ENCODE measurements around the gene KRT13. TPM values are rescaled to one million over a fixed set of nuclear protein-coding genes. Genes with fewer than 3 reads are reported as not detected.

KRT13 gene
- total RNA-seq, 2 donors from 2014 or later, result not detected

- no peak overlapping the region for H3K4me3 Mint-ChIP-seq
- no peak overlapping the region for H3K27ac Mint-ChIP-seq
- DNase-seq (no peak), ATAC-seq (no peak)
- no peaks in the 10 kb centered on the region for H3K36me3 Mint-ChIP-seq (ENCODE audit: low read depth)
- H3K27me3 Mint-ChIP-seq, result peaks cover 5% of the 10 kb centered on the region
- H3K9me3 ChIP-seq (ENCODE audit: control insufficient read depth, low read length, poor library complexity, severe bottlenecking), result no peaks in the 10 kb centered on the region
- H3K4me1 Mint-ChIP-seq, result peaks cover 3% of the 10 kb centered on the region
These were observed 52.3 kb downstream of the KRT13 start for GRCh38 chr17:41453066-41453465.

- H3K27ac Mint-ChIP-seq, result no peak overlapping the region
- no peaks in the 10 kb centered on the region for H3K9me3 ChIP-seq (ENCODE audit: control insufficient read depth, low read length, poor library complexity, severe bottlenecking)
- no peak for DNase-seq
- H3K4me3 Mint-ChIP-seq, result no peak overlapping the region
- H3K36me3 Mint-ChIP-seq (ENCODE audit: low read depth), result no peaks in the 10 kb centered on the region
- peaks cover 5% of the 10 kb centered on the region for H3K27me3 Mint-ChIP-seq
- no peak for ATAC-seq
- H3K4me1 Mint-ChIP-seq, result peaks cover 3% of the 10 kb centered on the region
These were observed 53.1 kb downstream of the KRT13 start for GRCh38 chr17:41452281-41452680.

- DNase-seq (no peak), ATAC-seq (no peak)
- no peaks in the 10 kb centered on the region for H3K9me3 ChIP-seq (ENCODE audit: control insufficient read depth, low read length, poor library complexity, severe bottlenecking)
- peaks cover 3% of the 10 kb centered on the region for H3K4me1 Mint-ChIP-seq
- H3K4me3 Mint-ChIP-seq, result no peak overlapping the region
- no peak overlapping the region for H3K27ac Mint-ChIP-seq
- H3K27me3 Mint-ChIP-seq, result peaks cover 11% of the 10 kb centered on the region
- H3K36me3 Mint-ChIP-seq (ENCODE audit: low read depth), result no peaks in the 10 kb centered on the region
These were observed 54.2 kb downstream of the KRT13 start for GRCh38 chr17:41451154-41451728.

Other genes with a start within 250 kb of the KRT13 start
- gene KRTAP9-6, start 240.2 kb downstream of the KRT13 start, total RNA-seq, result not detected
- not detected for gene KRTAP9-7, start 229.9 kb downstream of the KRT13 start, total RNA-seq
- gene KRTAP29-1, start 202.8 kb downstream of the KRT13 start, total RNA-seq, result not detected
- gene KRTAP16-1, start 196.3 kb downstream of the KRT13 start, total RNA-seq, result under 1 TPM; 0.17 to 0.34 TPM
- not detected for gene KRTAP17-1, start 189.9 kb downstream of the KRT13 start, total RNA-seq
- not detected for gene KRT33A, start 154.8 kb downstream of the KRT13 start, total RNA-seq
- gene KRT33B, start 135.8 kb downstream of the KRT13 start, total RNA-seq, result not detected
- gene KRT34, start 123.3 kb downstream of the KRT13 start, total RNA-seq, result not detected
- gene KRT31, start 108.0 kb downstream of the KRT13 start, total RNA-seq, result not detected
- not detected for gene KRT37, start 81.0 kb downstream of the KRT13 start, total RNA-seq
- not detected for gene KRT38, start 64.6 kb downstream of the KRT13 start, total RNA-seq
- gene KRT32, start 38.2 kb downstream of the KRT13 start, total RNA-seq, result not detected
- gene KRT35, start 24.5 kb downstream of the KRT13 start, total RNA-seq, result not detected
- not detected for gene KRT36, start 15.7 kb downstream of the KRT13 start, total RNA-seq
- not detected for gene KRT15, start 13.3 kb upstream of the KRT13 start, total RNA-seq
- gene KRT19, start 22.7 kb upstream of the KRT13 start, total RNA-seq, result not detected
- not detected for gene KRT9, start 66.4 kb upstream of the KRT13 start, total RNA-seq
- not detected for gene KRT14, start 81.3 kb upstream of the KRT13 start, total RNA-seq
- not detected for gene KRT16, start 107.2 kb upstream of the KRT13 start, total RNA-seq
- gene KRT17, start 119.0 kb upstream of the KRT13 start, total RNA-seq, result not detected
- gene EIF1, start 183.3 kb upstream of the KRT13 start, total RNA-seq, result 1,000 to 10,000 TPM; 2,426 to 2,697 TPM
- not detected for gene GAST, start 206.7 kb upstream of the KRT13 start, total RNA-seq
- gene HAP1, start 229.0 kb upstream of the KRT13 start, total RNA-seq, result 1 to 10 TPM in 1 of 2 donors, under 1 TPM in 1; 0.15 to 1.3 TPM

All from T-helper 17 cell (primary cell).